K562 (cell line): ENCODE measurements around the gene CHKB.

Experiments
- ATF1 ChIP-seq, 2 experiments: fragments of 450-650 bp in 1 of 2; IDR thresholded peaks; 2 replicates each; pipeline ENCODE4 v1.6.1; 2016; ENCODE audit warnings: missing compliant biosample characterization in 1 of 2, missing genetic modification characterization in 1 of 2
- CTCF ChIP-seq, 3 experiments: IDR thresholded peaks in 2 of 3; conservative IDR thresholded peaks in 1 of 3; 2 replicates each; pipeline ENCODE4 v1.5.1; 2011 to 2012; ENCODE audit warnings: low read length in 3 of 3, mild to moderate bottlenecking in 3 of 3, control low read depth in 2 of 3, improper control_type of control experiment in 1 of 3, inconsistent platforms in 1 of 3, low read depth in 1 of 3, mixed read lengths in 1 of 3, moderate library complexity in 1 of 3; ENCODE audit not compliant: insufficient read depth in 2 of 3
- EP300 ChIP-seq: IDR thresholded peaks from 2 replicates; pipeline ENCODE4 v1.6.1; 2012; ENCODE audit warnings: low read length, improper control_type of control experiment
- HDAC6 ChIP-seq: IDR thresholded peaks from 2 replicates; pipeline ENCODE4 v1.6.1; 2012; ENCODE audit warnings: low read depth, mild to moderate bottlenecking, control low read depth, inconsistent platforms, low read length, moderate library complexity
- MTA3 ChIP-seq: fragments of 450-650 bp; formaldehyde crosslinking; IDR thresholded peaks from 2 replicates; pipeline ENCODE4 v1.6.1; 2017; ENCODE audit warnings: mild to moderate bottlenecking, borderline replicate concordance
- MYC ChIP-seq, 2 experiments: fragments of 250-450 bp in 1 of 2; sonication (Bioruptor Pico) in 1 of 2; IDR thresholded peaks; 2 replicates each; pipeline versions ENCODE4 v1.5.1 to v1.6.1; 2012 to 2021; ENCODE audit warnings: low read depth in 2 of 2, borderline replicate concordance in 1 of 2, improper control_type of control experiment in 1 of 2, low read length in 1 of 2, mild to moderate bottlenecking in 1 of 2, moderate library complexity in 1 of 2

- TF ChIP-seq MTA3: no peak
- no peak for TF ChIP-seq ATF1 (CRISPR knock-in tag; IDR thresholded peaks at IDR 0.05)
- no peak for TF ChIP-seq ATF1 (tag; IDR thresholded peaks at IDR 0.05)
- no peak for TF ChIP-seq CTCF (IDR thresholded peaks at IDR 0.05 in 2 of 3, conservative IDR thresholded peaks at IDR 0.05 in 1 of 3; ENCODE audit: insufficient read depth in 2 of 3, low read depth in 1 of 3, low read length in 3 of 3)
- no peak for TF ChIP-seq HDAC6
- TF ChIP-seq EP300: no peak
- no peak for TF ChIP-seq MYC (IDR thresholded peaks at IDR 0.05; ENCODE audit: low read depth, low read length)
- no peak for TF ChIP-seq MYC (CRISPR knock-in tag; IDR thresholded peaks at IDR 0.05; ENCODE audit: borderline replicate concordance, low read depth)
These were observed 44.4 kb upstream of the CHKB start for GRCh38 chr22:50626850-50627641.
